NT2/D1 (cell line): Measurements from ENCODE around the gene BMI1.

ENCODE experiments used
- YY1 ChIP-seq: IDR thresholded peaks from 2 replicates; pipeline ENCODE4 v1.6.1; 2011; ENCODE audit not compliant: insufficient read length, insufficient read depth
- ZNF274 ChIP-seq: IDR thresholded peaks from 2 replicates; pipeline ENCODE4 v1.6.1; 2011; ENCODE audit warnings: mild to moderate bottlenecking, low read depth, low read length

DNA sequence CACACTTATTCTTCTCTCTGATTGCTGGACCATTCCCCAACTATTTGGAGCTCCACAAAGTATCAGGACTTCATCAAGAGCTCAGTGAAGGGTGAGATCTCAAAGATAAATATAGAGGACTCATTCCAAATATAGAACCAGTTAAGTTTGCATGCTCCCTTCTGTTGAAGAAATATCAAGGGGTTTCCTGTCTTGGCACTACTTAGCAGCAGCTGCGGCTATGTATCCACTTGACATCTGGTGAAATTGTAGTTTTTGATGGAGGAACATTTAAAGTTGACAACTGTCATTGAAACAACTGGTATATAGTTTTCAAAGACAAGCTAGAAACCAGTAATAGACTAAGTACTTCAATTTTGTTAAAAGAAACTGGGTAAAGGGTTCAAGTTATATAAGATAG lies 23.4 kb downstream of the BMI1 start:
- TF ChIP-seq ZNF274, result no peak
- no peak for TF ChIP-seq YY1
